GM18498 (cell line): ENCODE results near the gene GNB4.

ENCODE experiments used
- ATAC-seq: cut with Tn5 transposase; IDR thresholded peaks from one replicate; pipeline ENCODE4 v1.9.1; 2021; ENCODE audit warnings: mild to moderate bottlenecking, moderate library complexity; ENCODE audit not compliant: unreplicated experiment

GNB4 gene

GRCh38 chr3:179373938-179374337 is 77.3 kb downstream of the GNB4 start:
- ATAC-seq = no peak

GRCh38 chr3:179369621-179370020 is 81.6 kb downstream of the GNB4 start:
- ATAC-seq = no peak

GRCh38 chr3:179363332-179363731 is 87.9 kb downstream of the GNB4 start:
- ATAC-seq = no peak

- no peak for ATAC-seq
Observed at GRCh38 chr3:179355996-179356395, 95.3 kb downstream of the GNB4 start.

- peak; percentile 60 for ATAC-seq
Observed at GRCh38 chr3:179348325-179349013, 102.8 kb downstream of the GNB4 start.

- peak; percentile 93 for ATAC-seq
Observed at GRCh38 chr3:179347345-179348194, 103.7 kb downstream of the GNB4 start, which contains the start of gene MFN1. TSS of gene MFN1 (plus strand) at chr3:179347709. CDS start at chr3:179348852, 1,143 bp downstream.
